Stimulated activated CD4-positive, alpha-beta T cell treated with anti-CD3 and anti-CD28 coated beads, Interleukin-12 subunit alpha, Interleukin-12 subunit beta, amount 100 ng/mL, for 24 hours (primary cell): ENCODE measurements around the gene SEMA7A.
"Not testable (repeated sequence)": the region's sequence is repeated elsewhere in the genome, so short reads cannot be mapped to it uniquely, and the experiment has no call there.

Source experiments
- DNase-seq, 2 experiments: peaks; one replicate each; pipeline ENCODE4 v3.0.0-alpha.2; 2020; ENCODE audit warnings: low read depth in 2 of 2

Gene SEMA7A

DNA sequence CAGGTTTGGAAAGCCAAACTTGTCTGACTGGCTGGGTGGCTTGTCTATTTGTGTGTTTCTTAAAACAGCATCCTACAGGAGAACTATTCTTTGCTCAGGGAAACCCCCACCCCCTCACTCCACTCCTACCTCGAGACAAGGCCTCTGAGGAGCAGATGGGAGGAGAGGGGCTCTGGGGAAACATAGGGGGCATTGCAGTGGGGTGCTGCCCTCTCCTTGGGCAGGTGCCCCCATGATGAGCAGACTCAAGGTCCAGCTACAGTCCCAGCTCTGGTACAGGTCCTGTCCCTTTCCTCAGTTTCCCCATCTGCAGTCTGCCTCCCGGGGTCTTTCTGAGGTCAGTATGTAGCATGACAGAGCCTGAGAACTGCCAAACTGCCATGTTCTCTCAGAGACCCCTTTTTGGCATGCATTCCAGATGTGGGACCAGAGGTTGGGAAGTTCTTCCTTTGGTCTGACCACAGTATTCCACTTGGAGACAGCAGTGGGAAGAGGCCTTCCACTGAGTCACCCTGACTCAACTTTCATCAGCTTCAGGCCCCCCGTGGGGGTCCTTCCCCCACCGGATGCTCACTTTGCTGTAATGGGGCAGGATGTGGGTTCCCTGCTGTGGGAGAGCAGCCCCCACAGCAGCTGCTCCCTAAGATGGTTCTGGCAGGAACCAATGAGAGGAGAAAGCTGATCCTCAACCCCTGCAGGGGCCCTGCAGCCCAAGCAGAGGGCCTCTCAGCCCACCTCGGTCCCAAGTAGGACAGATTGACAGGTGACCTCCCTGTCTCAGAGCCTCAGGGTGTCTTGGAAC lies 34.0 kb downstream of the SEMA7A start:
- peak in 1 of 2 experiments; percentile 56 for DNase-seq

DNA sequence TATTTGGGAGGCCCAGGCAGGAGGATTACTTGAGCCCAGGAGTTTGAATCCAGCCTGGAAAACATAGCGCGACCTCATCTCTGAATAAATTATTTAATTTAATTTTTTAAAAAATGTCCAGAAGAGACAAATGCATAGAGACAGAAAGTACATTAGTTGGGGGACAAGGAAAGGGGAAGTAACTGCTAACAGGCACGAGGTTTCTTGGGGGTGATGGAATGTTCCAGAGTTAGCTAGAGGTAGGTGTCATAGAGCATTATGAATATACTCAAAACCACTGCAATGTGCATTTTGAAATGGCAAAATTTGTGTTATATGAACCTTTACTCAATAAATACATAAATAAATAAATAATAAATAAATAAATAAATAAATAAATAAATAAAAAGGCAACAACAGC lies 34.7 kb downstream of the SEMA7A start:
- DNase-seq: no peak

DNA sequence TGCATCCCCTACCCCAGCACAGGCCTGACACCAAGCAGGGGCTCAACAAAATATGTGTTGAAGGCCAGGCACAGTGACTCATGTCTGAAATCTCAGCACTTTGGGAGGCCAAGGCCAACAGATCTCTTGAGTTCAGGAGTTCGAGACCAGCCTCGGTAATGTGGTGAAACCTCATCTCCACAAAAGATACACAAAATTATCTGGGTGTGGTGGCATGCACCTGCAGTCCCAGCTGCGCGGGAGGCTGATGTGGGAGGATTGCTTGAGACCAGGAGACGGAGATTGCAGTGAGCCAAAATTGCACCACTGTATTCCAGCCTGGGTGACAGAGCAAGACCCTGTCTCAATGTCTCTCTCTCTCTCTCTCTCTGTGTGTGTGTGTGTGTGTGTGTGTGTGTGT lies 35.6 kb downstream of the SEMA7A start:
- DNase-seq: no peak

GRCh38 chr15:74397239-74398068 lies 36.3 kb downstream of the SEMA7A start:
- DNase-seq: no peak

DNA sequence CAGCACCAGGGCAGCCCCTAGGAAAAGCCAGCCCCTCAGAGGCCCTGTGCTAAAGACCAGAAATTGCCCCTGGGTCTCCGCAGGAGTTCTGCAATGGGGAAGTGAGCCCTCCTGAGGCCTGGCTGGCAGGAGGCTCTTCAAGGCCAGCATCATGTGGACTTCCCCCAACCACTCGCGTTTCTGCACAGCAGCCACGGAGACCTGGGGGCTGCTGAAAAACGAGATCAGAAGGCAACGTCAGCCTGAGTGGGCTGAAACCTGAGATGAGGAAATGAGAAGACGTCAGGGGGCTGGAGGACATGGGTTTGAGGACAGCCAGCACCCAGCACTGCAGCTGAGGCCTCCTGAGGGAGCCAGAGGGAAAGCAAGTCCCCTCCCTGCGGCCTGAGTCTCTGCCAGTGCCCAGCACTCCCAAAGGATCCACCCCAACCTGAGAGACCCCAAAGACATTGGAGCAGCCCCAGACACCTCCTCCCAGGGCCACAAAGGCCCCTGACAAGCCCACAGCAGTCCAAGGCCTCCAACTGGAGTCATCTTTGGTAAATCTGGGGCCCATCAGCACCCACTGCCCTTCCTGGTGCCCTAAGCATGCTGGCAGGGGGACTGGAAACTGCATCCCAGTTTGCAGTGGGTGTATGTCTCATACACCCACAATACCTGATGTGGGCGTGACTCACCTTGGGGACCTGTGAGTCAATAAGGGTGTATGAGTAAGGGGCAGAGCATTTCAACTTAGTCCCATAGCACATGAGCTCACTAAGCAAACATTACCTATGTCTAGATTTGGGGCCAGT lies 37.1 kb downstream of the SEMA7A start:
- peak in 1 of 2 experiments; percentile 54 for DNase-seq

DNA sequence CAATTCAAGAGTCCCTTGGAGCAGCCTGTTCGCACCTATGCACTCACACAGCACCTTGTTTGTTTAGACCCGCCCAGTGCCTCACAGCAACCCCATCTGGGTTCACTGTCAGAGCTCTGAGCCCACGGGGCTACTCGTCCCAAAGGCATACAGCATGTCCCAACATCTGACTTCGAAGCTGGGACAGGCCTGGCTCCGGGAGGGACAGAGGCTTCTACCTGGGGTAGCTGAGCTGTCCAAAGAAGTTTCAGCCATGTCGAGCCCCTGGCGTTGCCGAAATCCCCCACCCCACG lies 37.7 kb downstream of the SEMA7A start:
- DNase-seq: no peak

DNA sequence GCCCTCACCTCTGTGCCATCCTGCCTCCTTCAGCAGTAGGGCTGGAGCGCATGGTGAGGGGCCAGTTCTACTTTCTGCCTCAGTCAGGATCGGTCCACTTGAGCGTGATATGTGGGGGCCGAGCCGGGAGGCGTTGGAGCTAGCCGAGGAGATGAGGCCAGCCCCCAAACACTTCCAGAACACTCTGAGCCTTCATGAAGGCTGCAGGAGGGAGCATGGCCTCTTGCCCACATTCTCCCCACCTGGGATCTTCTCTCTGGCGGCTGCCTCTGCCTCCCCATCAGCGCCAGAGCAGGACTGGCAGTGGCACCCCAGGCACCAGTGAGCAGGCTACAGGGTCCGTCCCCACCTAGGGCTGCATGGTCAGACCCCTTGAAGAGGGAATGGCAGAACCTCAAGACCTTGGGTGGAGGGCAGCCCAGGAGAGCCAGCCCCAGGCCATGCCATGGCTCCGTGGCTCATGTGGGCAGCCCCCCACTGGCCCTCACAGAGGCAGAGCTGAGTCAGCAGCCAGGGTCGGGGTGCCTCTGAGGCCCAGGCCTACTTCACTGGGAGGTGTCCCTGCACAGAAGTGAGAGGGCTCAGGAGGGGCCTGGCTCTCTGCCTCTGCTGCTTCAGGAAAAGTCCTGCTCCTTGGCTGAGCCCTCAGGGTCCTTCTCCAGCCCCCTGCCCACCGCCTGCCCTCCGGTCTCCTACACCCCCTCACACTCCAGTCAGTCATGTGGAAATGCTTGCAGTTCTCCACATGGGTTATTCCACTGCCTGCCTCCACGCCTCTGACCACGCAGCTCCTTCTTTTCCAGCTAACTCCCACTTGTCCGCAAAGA lies 38.2 kb downstream of the SEMA7A start:
- DNase-seq: no peak

- DNase-seq: no peak
These were observed 39.5 kb downstream of the SEMA7A start for GRCh38 chr15:74394090-74394846.

DNA sequence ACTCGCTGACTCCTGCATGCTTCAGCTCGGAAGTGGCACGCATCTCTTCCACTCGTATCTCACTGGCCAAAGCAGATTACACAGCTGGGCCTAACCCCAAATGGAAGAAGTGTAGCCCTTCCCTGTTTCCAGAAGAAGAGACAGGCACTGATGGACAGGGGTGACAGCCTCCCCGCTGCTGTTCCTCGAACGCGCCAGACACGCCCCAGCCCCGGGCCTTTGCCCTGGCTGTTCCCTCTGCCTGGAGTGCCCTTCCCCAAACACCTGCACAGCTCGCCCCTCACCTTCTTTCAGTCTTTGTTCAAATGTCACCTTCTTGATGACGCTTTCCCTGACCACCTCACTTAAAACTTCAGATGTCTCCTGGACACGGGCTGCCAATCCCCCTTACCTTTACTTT lies 40.3 kb downstream of the SEMA7A start:
- no peak for DNase-seq

GRCh38 chr15:74392902-74393301 lies 40.9 kb downstream of the SEMA7A start:
- DNase-seq: no peak

DNA sequence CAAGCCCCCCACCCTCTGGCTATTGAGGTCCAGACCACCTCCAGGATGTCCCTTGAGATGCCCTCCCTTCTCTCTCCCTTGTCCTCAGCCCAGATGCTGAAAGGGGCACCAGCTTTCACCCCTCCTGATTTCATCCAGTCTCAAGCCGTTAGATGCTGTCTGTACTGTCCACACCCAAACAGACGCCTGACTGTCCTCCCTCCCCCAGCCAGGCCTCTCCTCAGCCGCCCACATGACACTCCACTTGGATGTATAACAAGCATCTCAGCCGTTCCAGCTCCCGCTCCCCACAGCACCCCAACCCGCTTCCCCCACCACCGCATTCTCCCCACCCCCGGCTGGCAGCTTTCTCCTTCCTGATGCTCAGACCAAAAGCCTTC lies 41.3 kb downstream of the SEMA7A start:
- DNase-seq: no peak

GRCh38 chr15:74391582-74392450 lies 41.9 kb downstream of the SEMA7A start:
- no peak for DNase-seq

- no peak for DNase-seq
These were observed 43.0 kb downstream of the SEMA7A start for GRCh38 chr15:74390647-74391288.

- DNase-seq: not testable (repeated sequence)
These were observed 43.6 kb downstream of the SEMA7A start for GRCh38 chr15:74390049-74390646.

DNA sequence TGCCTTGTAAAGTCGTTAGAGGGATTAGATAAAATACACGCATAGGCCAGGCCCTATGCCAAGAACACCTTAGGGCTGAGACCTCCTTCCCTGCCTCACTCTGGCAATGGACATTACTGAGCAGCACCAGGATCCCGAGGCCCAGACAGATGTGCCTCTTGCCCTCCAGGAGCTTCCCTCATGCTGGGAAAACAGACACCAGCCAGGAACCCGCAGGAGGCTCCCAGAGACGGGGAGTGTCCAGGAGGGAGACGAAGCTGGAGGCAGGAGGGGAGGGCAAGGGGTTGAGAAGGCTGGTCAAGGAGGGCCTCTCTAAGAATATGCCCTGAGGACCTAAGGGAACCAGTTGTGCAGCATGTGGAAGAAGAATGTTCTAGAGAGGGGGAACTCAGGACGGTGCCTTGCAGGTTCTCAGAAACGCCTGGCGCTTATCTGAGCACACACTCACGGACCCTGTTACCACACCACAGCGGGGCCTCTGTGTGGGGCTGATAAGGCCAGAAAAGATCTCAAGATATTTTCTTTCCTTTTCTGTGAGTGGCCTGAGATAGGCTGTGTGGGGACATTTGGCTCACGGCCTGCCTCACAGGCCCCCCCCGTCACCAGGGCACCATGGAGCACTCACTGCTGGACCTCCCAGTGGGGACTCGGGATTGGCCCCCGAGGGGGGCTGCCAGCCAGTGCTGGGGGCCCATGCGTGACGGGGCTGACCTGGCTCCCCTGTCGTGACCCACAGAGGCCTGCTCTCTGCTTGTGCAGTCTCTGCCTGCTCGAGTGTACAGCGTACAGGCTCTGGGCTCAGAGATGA lies 44.3 kb downstream of the SEMA7A start:
- DNase-seq: no peak

GRCh38 chr15:74388363-74388951 lies 45.3 kb downstream of the SEMA7A start:
- DNase-seq: no peak

DNA sequence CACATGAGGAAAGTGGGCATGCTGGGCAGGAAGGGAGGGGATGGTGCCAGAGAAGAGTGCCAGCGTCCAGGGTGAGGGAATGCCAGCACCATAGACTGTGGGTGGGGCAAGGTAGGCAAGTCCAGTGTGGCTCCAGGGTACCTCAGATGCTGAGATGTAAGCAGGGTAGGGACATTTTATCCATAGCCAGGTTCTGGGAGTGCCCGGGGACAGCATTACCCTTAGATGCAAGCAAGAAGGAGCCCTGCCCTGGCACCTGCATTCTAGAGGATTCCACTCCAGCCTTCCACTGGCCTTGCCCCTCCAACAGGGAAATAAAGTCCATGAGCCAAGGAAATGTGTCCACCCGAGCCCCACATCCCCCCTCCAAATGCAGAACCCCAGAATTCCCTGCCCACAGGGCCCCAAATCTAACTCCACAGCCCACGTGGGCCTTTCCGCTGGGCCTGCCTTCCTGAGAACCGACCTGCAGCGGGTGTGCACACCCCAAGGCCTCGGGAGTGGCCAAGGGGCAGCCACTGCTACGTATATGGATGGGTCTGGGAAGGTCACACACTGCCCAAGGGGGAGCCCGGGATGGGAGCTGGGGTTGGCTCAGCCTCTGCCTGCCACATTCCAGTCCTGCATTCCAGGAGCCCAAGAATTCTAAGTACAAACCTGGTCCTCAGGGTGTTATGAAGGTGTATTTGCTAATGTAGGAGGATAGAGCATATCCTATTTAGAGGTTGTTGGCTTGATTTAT lies 46.0 kb downstream of the SEMA7A start:
- DNase-seq: no peak
